Spleen (tissue), 7 donors: Measurements from ENCODE around the gene GAPVD1.

Experiments used
- POLR2A ChIP-seq, 3 donors: fragments of 450-650 bp; IDR thresholded peaks; one replicate each; pipeline ENCODE4 v1.5.1; 2017; ENCODE audit warnings: antibody characterized with exemption in 3 of 3, mild to moderate bottlenecking in 1 of 3
- POLR2AphosphoS5 ChIP-seq, 3 donors: sonication (generic); formaldehyde crosslinking; IDR thresholded peaks; one replicate each; pipeline ENCODE4 v1.5.1; 2017; ENCODE audit warnings: antibody characterized with exemption in 3 of 3
- TF ChIP-seq, protein P1 (sequence below), 11 experiments: fragments of 200-600 bp in 7 of 11; fragments of 450-650 bp in 4 of 11; sonication (generic) in 4 of 11; IDR thresholded peaks in 8 of 11; conservative IDR thresholded peaks in 3 of 11; 1 replicate in 7 of 11; 2 replicates in 4 of 11; pipeline versions ENCODE4 v1.4.0 to v1.8.0; 2016 to 2021; ENCODE audit warnings: antibody characterized with exemption in 11 of 11, inconsistent platforms in 4 of 11, mild to moderate bottlenecking in 1 of 11
- donor health status: DM: no; HTN: no; CAD: no; lungs with moderate emphysema.
- donor health status: DM: no; HTN: no; CAD: no.
- donor health status: DM: no; HTN: no; CAD: no.

DNA sequence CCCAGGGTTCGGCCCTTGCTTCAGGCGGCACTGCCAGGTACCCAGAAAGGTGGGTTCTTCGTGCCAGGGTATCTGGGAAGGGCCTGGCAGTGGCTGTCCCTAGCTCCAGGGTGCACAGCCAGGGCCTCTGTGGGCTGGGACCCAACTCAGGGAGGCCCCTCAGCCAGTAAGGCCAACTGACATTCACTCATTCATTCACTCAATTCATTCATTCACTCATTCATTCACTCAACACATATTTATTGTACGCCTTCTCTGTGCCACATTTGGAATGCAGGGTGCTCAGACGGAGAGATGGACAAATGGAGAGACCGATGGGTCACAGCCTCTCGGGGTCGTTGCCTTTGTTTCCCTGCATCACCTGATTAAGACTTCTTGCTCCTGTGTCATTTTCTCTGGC lies 154.9 kb downstream of the GAPVD1 start:
- TF ChIP-seq, protein P1, sequence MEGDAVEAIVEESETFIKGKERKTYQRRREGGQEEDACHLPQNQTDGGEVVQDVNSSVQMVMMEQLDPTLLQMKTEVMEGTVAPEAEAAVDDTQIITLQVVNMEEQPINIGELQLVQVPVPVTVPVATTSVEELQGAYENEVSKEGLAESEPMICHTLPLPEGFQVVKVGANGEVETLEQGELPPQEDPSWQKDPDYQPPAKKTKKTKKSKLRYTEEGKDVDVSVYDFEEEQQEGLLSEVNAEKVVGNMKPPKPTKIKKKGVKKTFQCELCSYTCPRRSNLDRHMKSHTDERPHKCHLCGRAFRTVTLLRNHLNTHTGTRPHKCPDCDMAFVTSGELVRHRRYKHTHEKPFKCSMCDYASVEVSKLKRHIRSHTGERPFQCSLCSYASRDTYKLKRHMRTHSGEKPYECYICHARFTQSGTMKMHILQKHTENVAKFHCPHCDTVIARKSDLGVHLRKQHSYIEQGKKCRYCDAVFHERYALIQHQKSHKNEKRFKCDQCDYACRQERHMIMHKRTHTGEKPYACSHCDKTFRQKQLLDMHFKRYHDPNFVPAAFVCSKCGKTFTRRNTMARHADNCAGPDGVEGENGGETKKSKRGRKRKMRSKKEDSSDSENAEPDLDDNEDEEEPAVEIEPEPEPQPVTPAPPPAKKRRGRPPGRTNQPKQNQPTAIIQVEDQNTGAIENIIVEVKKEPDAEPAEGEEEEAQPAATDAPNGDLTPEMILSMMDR (IDR thresholded peaks at IDR 0.05 in 8 of 11, conservative IDR thresholded peaks at IDR 0.05 in 3 of 11) = no peak
- TF ChIP-seq POLR2A (IDR thresholded peaks at IDR 0.05) (no peak), POLR2AphosphoS5 (IDR thresholded peaks at IDR 0.05) (no peak)
